NCI-H187 (cell line): ENCODE results near the gene FERMT3.

Source experiments
- DNase-seq, 2 experiments: peaks; one replicate each; lab custom pipeline; 2025; lab: John Stamatoyannopoulos, UW

The FERMT3 gene

GRCh38 chr11:64186492-64187165 lies 19.9 kb upstream of the FERMT3 start:
- DNase-seq, result no peak

GRCh38 chr11:64192434-64192833 lies 14.1 kb upstream of the FERMT3 start:
- DNase-seq, result no peak

DNA sequence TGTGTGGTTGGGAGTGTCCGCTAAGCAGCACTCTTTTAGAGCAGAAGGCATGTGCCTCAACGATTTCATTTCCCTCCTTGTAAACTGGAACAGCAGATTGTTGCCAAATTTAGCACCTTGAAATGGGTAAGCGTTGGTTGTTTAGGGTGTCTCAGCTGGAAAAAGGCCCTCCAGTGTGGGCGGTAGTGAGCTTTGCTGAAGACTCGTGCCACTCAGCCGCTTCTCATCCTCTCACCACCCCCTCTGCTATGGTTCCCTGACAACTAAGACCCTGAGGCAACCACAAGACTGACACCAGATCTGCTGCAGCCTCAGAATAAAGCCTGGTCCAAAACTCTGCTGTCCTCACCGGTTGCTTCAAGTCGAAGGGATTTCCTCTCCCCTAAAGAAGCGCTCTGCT lies 9.9 kb upstream of the FERMT3 start:
- DNase-seq, result no peak

DNA sequence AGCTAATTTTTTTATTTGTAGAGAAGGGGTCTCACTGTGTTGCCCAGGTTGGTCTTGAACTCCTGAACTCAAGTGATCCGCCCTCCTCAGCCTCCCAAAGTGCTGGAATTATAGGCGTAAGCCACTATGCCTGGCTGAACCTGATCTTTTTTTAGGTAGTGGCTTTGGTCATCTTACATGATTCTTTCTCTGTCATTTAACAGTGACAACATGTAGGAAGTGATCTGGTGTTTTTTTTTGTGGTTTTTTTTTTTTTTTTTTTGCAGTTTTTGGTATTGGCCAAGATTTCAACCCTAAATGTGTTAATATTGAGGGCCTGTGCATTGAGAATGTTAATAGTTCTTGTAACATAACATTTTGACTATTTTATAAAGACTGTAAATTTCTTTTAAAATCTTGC lies 8.0 kb upstream of the FERMT3 start:
- no peak for DNase-seq

DNA sequence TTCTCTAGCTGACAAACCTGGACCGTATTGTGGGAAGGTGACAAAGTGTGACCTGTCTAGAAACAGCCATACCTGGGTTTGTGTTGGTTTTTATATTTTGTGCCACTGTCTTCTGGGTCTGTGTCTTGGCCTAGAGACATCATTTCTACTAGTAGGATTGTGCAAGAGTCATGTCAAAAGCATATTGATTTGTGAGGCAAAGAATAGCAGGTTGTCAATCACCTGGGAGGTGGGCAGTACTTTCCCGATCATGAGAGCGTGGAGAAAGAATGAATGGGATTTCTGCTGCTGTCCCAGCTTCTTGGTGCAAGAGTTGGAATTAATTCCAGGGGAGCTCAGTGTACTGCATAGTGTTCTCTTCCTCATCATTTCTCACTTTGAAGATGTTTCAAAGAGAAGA lies 5.0 kb upstream of the FERMT3 start:
- no peak for DNase-seq

- no peak for DNase-seq
These were observed 3.5 kb upstream of the FERMT3 start for GRCh38 chr11:64202992-64203391.

DNA sequence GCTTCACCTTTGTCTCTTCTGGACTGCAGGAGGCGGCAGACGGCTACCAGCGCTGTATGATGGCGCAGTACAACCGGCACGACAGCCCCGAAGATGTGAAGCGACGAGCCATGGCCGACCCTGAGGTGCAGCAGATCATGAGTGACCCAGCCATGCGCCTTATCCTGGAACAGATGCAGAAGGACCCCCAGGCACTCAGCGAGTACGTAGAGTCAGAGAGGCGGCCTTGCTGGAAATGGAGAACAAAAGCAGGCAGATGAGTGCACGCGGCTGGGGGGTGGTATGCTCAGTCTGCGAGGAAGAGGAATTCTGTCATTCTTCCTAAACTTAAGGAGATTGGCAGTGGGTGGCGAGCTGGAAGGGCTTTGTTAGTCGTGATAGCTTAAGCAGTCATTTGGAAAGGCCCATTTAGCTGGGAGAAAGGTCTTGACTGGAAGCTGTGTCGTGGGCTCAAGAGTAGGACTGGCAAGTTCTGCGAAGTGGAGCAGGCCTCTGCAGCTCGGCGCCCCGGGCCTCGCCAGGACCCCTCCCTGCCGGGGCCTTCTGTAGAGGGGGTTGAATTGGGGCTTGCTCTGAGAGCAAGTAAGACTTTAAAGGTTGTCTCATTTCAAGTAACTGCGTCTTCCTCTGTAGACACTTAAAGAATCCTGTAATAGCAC lies 3.0 kb upstream of the FERMT3 start:
- no peak for DNase-seq

DNA sequence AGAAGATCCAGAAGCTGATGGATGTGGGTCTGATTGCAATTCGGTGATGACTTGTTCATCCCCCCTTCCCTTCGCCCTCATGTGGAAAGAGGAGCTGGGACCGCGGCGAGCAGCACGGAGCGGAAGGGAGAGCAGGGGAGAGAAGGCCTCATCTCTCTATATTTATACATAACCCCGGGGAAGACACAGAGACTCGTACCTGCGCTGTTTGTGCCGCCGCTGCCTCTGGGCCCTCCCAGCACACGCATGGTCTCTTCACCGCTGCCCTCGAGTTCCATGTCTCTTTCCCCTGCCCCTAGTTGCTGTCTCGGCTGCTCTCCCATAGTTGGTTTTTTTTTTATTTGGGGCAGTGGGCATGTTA lies 2.5 kb upstream of the FERMT3 start:
- no peak for DNase-seq

DNA sequence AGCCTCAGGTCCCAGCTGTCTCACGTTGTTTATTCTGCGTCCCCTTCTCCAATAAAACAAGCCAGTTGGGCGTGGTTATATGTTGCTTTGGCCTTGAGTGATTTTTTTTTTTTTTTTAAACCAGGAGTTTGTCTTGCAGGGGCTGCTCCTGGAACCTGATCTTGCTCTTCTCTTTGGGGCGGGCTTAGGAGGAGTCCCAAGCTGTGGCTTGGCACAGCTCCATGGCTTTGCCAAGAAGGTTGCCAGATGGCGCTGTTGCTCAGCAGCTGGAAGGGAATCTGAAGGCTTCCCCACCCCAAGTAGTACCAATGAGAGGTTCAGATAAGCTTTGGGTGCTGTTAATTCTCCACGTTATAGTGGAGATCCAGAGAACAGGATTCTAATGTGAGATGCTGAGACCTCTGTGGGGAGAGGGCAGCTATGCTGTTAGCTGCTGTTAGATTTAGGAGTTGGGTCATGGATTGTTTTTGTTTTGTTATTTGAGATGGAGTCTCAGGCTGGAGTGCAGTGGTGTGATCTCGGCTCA lies 2.0 kb upstream of the FERMT3 start:
- peak; percentile 17 to 60 for DNase-seq

- DNase-seq, result no peak
These were observed 950 bp downstream of the FERMT3 start for GRCh38 chr11:64207256-64208085.

DNA sequence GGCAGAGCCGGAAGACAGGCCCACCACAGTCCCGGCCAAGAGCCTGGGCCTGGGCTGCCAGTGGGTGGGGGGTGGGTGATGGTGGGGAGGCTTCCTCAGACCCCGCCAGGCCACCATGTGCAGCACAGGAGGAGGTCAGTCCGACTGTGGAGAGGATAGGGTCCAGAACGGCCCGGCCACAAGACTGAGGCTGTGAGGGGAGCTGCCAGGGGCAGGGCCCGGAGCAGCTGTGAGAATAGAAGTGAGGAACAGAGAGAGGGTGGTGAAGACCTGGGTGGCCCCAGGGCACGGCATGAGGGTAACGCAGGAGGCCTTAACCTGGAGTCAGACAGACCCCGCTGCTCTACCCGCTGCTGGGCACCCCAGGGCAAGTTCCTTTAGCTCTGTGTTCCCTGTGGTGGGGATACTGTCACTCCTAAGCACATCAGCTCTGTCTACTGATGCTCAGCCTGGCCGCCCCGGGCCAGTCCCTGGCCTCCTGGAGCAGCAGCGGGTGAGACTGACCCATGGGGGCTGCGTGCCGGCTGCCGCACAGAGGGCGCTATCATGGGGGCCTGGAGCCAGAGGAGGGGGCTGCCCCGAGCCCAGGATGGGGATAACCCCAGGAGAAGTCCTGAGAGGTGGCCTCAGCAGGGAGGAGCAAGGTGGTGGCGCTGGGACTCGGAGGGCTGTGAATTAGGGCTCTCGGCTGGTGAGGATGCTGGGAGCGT lies 1.7 kb downstream of the FERMT3 start:
- DNase-seq, result no peak

DNA sequence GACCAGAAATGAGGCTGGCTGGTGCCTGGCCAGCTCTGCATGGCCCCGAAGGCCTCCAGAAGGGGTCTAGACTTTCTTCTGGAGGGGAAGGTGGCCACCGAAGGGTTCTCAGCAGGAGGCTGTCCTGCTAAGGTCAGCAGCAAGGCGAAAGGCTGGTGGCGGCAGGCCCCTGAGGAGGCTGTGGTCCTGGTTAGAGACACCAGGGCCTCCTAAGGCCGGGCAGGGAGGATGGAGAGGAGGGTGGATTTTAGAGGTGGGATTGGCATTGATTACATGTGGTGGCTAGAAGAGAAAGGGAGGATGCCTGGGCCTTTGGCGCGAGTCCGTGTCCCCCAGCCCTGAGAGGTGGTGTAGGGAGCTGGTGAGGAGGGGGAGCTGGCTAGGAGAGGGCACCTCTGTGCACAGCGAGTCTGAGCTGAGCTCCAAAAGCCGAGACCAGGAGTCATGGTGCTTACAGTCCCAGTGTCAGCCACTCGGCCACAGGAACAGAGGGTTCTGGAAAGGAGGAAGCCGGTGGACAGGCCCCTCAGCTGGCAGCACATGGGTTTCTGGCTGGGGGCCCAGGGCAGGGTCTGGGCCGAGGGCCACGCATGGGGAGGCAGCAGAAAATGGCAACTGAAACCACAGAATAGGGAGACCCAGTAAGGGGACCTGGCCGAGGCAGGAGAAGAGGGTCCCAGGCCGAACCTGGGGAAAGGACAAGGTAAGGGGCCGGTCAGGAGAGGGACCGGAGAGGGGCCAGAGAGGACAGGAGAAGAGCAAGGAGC lies 2.5 kb downstream of the FERMT3 start:
- no peak for DNase-seq

- DNase-seq, result no peak
These were observed 3.0 kb downstream of the FERMT3 start for GRCh38 chr11:64209563-64209843.

GRCh38 chr11:64210301-64211020 lies 3.9 kb downstream of the FERMT3 start:
- DNase-seq, result no peak

DNA sequence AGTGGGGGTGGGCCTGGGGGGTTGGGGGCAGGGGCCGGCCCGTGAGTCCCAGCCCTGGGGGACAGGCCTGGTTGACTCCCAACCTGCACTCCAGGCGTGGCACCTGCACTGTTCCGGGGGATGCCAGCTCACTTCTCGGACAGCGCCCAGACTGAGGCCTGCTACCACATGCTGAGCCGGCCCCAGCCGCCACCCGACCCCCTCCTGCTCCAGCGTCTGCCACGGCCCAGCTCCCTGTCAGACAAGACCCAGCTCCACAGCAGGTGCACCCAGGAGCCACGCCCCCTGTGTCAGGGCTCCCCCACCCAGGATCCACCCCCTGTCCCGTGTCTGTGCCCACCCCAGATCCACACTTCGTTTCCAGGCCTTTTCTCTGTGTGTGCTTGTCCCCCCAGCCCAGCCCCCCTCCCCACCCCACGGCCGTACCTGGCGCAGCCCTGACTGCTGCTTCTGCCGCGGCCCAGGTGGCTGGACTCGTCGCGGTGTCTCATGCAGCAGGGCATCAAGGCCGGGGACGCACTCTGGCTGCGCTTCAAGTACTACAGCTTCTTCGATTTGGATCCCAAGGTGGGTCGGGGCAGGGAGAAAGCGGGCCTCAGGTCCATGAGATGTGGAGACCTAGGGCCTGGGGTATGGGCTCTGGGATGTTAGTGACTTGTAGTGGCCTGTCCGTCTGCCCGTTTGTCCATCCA lies 4.8 kb downstream of the FERMT3 start:
- no peak for DNase-seq

DNA sequence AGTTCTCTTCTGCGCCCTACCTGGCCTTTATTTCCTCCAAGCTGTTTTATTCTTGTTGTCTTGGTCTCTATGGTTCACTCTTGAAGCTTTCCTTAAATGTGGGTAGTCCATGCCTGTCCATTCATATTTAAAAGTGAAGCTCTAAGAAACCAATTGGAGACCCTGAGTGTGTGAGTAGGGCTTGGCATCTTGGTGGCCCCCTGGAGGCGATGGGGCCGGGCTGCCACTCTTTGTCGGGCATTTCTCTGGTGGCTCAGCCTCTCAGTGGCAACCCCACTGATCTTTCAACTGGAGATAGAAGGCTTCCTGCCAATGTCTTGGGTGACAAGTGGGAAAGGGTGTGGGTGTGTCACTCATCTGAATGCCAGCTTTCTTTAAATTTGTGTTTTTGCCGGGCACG lies 10.4 kb downstream of the FERMT3 start:
- no peak for DNase-seq

- no peak for DNase-seq
These were observed 12.3 kb downstream of the FERMT3 start for GRCh38 chr11:64218628-64219353.

DNA sequence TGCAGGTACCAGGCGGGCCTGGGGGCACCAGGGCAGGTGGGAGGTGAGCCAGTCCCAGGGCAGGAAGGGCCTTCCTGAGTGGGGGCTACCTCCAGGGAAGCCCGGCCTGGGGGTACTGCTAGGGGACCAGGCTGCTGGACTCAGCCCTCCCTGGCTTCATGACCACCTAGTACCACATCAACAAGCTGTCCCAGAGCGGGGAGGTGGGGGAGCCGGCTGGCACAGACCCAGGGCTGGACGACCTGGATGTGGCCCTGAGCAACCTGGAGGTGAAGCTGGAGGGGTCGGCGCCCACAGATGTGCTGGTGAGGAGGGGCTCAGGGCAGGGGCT lies 12.8 kb downstream of the FERMT3 start:
- no peak for DNase-seq

DNA sequence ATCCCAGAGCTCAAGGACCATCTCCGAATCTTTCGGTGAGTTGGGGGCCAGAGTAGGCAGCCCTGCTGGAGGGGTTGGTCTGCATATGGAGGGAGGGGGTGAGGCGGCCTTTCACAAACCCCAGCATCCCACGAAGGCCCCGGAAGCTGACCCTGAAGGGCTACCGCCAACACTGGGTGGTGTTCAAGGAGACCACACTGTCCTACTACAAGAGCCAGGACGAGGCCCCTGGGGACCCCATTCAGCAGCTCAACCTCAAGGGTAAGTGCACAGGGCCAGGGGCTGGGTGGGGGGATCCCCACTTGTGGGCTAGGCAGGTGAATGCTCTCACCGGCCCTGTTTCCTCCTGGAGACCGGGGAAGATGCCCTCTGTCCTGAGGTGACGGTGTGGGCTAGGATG lies 13.2 kb downstream of the FERMT3 start:
- no peak for DNase-seq

DNA sequence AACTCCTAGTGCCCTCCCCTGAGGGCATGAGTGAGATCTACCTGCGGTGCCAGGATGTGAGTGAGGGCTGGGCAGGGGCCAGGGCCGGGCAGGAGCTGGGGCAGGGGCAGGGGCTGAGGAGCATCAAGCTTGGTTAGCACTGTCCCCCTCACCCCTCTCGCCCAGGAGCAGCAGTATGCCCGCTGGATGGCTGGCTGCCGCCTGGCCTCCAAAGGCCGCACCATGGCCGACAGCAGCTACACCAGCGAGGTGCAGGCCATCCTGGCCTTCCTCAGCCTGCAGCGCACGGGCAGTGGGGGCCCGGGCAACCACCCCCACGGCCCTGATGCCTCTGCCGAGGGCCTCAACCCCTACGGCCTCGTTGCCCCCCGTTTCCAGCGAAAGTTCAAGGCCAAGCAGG lies 13.8 kb downstream of the FERMT3 start:
- no peak for DNase-seq
